Lower leg skin (tissue), 3 donors: ENCODE measurements around the gene ELP4.

Experiments
- CTCF ChIP-seq, 3 donors: fragments of 450-650 bp; IDR thresholded peaks; one replicate each; pipeline ENCODE4 v1.5.1; 2016; ENCODE audit warnings: antibody characterized with exemption in 3 of 3, mild to moderate bottlenecking in 3 of 3, moderate library complexity in 2 of 3
- POLR2A ChIP-seq, 2 donors: fragments of 450-650 bp; IDR thresholded peaks; one replicate each; pipeline ENCODE4 v1.6.1; 2016 to 2017; ENCODE audit warnings: antibody characterized with exemption in 2 of 2, mild to moderate bottlenecking in 1 of 2, moderate library complexity in 1 of 2

- TF ChIP-seq CTCF (IDR thresholded peaks at IDR 0.05), result no peak
- TF ChIP-seq POLR2A (IDR thresholded peaks at IDR 0.05), result no peak
These were observed 201.6 kb downstream of the ELP4 start for GRCh38 chr11:31711137-31711536.
